ENCODE data around the gene PARN.

PARN gene

DNA sequence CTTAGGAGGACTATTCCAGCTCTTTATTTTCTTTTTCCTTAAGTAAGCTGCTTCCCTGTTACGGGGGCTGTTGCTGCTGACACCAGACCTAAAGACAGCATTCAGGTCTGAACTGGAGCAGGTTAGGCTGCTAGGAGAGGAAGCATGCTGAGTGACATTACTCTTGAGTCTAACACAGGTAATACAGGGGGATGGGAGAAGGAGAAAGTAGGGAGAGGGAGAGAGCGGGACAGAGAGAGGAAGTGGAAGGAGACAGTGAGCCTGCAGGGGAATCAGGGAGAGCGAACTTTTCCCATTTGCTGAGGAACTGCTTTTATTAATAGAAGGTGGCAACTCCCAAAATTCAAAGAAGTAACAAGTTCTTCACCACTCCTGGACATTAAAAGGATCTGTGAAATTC is 130.9 kb downstream of the PARN start:
- DNase-seq (ENCODE audit: low spot score), result no peak

DNA sequence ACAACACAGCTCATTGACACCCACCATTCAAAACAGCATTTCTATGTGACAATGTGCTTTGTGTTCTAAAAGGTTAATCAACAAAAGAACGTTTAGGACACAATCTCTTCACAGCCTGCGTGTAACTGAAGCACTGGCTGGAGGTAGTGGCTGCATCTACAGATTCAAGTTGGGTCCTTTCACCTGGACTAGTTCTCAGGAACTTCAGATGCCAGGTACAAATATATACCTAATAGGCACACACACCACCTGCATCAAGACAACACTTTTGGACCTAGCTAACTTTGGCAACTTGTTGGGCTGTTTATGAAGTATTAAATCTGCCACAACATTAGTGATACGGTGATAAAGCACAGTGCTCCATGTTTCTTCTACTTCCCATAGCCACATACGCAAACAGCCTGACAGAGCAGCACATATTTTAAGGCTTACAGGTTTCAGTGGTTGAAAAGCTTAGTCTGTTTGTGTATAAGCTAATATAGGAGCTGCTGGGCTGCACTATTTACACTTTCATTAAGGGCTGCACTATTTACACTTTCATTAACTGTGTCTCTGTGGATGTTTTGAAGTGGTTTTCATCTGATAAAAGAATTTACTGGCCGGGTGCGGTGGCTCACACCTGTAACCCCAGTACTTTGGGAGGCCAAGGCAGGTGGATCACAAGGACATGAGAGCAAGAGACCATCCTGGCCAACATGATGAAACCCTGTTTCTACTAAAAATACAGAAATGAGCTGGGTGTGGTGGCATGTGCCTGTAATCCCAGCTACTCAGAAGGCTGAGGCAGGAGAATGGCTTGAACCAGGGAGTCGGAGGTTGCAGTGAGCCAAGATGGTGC is 132.6 kb downstream of the PARN start:
- DNase-seq (ENCODE audit: low spot score), result no peak

- no peak for DNase-seq (ENCODE audit: low spot score)
Measured at GRCh38 chr16:14496786-14497185, 133.3 kb downstream of the PARN start.

GRCh38 chr16:14496047-14496770 is 133.9 kb downstream of the PARN start:
- no peak for DNase-seq (ENCODE audit: low spot score)

DNA sequence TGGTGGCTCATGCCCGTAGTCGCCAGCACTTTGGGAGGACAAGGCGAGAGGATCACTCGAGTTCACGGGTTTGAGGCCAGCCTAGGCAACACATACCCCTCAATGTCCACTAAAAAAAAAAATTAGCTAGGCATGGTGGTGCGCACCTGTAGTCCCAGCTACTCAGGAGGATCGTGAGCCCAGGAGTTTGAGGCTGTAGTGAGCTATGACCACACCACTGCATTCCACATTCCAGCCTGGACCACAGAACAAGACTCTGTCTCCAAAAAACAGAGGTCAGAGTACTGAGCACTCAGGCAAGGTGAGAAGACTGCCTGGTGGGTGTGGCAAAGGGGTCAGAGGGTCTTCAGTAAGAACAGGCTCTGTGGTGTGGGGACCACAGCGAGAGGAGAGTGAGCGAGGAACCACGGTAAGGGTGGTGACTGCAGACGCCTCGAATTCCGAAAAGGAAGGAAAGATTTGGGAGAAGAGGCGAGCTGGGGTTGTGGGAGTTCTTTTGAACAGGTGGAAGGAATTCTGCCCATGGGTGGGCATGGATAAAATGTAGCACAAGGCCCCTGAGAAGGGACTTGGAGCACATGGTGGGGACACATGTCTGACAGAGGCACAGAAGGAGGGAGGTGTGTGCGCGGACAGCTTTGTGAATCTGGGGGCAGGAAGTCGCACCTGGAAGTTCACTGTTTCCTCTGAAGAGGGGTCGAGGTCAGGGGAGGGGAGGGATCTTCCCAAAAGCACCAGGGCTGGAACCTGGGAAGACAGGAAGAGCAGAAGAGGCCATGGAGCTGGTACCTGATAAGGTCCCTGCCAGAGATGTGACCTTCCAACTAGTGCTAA is 134.6 kb downstream of the PARN start:
- no peak for DNase-seq (ENCODE audit: low spot score)

GRCh38 chr16:14494396-14494966 is 135.6 kb downstream of the PARN start:
- no peak for DNase-seq (ENCODE audit: low spot score)

DNA sequence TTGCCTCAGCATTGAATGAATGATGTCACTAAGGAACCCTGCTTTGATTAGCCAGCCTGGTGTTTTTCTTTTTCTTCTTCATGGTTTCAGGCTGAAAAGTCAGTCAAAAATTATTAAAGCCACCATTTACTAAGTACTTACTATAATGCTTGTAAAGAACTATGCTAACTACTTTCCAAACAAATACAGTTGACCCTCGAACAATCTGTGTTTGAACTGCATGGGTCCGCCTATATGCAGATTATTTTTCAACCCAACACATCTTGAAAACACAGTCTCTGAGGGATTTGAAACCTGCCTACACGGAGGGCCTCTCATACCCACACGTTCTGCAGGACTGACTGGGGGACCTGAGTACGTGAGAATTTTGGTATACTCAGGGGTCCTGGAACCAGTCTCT is 136.3 kb downstream of the PARN start:
- DNase-seq (ENCODE audit: low spot score), result no peak

DNA sequence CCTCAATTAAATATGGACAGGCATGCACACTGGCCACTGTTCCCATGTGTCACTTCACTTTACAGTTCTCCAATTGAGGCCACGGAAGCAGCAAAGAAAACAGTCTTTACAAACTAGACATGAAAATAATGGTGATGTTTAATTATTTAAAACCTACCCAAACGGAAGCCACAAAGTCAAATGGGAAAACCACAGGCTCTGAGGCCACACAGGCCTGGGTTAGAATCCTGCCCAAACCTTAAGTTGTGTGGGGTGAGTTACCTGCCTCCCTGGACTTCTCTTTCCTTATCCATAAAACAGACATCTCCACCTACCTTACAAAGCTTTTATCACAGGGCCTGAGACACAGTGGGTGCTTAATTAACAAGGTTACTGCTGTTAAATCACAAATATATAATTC is 137.4 kb downstream of the PARN start:
- no peak for DNase-seq (ENCODE audit: low spot score)

DNA sequence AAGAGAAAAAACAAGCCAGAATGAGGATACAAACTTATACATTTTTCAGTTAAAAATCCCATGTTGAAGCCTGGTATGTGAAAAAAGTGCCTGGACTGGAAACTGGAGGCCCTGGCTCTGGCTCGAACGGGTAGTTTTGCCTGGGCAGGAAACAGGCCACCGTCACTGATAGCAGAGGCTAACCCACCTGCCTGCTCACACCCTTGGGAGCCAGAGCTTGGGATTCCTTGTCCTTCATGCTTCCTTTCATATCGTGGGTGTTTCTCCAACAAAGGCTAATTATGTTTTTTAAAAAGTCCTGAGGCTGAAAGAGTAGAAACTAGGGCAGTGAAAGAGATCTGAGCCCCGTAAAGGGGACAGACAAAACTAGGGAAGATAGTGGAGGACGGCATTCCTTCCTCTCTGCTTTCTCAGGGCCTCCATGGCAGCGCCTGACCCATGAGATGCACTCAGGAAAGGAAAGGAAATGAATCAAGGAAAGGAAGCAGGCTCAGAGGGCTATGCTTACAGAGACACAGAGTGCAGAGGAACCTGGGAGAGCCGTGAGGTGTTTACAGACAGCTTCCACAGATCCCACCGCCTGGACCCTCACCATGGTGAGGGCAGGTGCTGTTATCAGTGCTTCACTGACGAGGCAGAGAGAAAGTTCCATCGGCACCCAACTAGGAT is 138.1 kb downstream of the PARN start:
- no peak for DNase-seq (ENCODE audit: low spot score)

DNA sequence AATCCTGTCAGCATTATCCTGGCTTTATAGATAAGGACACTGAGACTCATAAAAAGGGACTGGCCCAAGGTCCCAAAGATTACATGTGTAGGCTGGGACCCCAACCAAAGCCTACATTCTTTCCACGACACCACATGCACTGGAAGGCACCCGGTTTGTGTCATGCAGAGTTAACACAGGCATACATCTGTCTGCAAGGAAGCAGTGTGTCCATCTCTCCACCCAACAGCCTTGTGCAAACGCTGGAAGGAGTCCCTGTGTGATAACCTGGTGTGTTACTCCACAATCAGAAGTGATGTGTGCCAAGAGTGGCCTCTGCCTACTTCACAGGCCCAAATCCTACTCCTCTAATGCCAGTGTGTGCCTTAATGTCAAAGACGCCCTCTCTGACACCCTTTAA is 139.8 kb downstream of the PARN start:
- DNase-seq (ENCODE audit: low spot score), result no peak

- no peak for DNase-seq (ENCODE audit: low spot score)
Measured at GRCh38 chr16:14489460-14489859, 140.6 kb downstream of the PARN start.

DNA sequence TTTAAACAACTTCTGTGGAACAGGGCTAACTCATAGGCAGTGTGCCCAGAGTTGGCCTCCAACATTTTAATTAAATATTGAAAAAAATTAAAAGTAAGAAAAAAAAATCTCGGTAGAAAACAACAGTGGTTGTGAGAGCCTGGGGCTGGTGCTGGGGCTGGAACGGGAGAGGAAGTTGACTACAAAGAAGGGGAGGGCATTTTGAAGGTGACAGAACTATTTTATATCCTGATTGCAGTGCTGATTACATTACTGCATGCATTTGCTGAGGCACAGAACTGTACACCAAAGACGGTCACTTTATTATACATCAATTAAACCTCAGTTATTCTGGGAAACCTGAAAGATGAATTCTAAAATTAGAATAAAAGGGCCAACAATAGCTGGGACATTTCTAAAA is 142.5 kb downstream of the PARN start:
- DNase-seq (ENCODE audit: low spot score), result no peak

GRCh38 chr16:14486520-14487303 is 143.3 kb downstream of the PARN start:
- DNase-seq (ENCODE audit: low spot score), result peak; percentile 88

DNA sequence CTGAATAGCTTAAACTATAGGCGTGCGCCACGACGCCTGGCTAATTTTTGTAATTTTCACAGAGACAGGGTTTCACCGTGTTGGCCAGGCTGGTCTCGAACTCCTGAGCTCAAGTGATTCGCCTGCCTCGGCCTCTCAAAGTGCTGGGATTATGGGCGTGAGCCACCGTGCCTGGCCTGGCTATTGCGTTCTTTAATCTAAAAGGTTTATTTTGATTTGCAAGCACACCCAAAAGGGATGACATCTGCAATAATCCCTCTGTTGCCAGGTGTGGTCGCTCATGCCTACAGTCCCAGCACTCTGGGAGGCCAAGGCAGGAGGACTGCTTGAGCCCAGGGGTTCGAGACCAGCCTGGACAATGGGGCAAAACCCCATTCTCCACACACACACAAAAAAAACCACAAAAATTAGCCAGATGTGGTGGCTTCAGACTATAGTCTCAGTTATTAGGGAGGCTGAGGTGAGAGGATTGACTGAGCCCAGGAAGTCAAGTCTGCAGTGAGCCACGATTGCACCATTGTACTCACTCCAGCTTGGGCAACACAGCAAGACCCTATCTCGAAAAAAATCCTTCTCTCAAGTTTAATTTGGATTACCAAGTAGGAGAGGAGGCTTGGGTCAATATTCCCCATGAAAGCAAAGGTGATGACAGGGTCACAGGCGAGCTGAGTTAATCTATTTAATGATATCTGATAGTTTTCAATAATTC is 144.1 kb downstream of the PARN start:
- no peak for DNase-seq (ENCODE audit: low spot score)

- DNase-seq (ENCODE audit: low spot score), result no peak
Measured at GRCh38 chr16:14485121-14485551, 144.9 kb downstream of the PARN start.

DNA sequence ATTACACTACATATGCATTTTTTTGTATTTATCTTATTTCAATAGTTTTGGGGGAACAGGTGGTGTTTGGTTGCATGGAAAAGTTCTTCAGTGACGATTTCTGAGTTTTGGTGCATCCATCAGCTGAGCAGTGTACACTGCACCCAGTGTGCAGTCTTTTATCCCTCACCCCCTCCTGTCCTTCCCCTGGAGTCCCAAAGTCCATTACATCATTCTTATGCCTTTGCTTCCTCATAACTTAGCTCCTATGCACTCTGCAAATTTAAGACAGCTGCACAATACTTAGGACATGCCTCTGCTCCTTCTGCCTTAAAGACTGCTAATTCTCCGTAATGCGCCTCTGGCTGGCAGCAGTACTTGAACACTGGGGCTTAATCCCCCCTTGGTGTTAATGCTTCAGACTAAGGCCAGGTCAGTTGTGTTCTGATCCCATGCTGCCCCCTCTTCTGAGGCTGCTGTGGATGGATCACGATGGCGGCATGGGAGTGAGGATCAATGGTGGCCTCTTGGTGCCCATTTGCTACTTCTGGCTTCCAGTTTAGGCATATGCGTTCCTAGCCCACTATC is 146.2 kb downstream of the PARN start:
- DNase-seq (ENCODE audit: low spot score), result no peak

DNA sequence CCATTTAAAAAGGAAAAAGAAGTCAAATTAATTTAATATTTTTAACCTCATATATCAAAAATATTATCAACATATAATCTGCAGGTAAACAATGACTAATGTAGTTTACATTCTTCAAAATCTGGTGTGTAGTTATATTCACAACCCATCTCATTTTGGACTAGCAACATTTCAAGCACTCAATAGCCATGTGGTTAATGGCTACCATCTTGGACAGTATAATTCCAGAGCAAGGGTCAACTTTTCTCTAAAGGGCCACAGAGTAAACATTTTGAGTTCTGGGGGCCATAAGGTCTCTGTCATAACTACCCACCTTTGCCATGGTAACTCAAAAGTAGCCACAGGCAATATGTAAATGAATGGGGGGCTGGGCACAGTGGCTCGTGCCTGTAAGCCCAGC is 153.9 kb downstream of the PARN start:
- DNase-seq (ENCODE audit: low spot score), result no peak

- no peak for DNase-seq (ENCODE audit: low spot score)
Measured at GRCh38 chr16:14475370-14476139, 154.5 kb downstream of the PARN start.

- no peak for DNase-seq (ENCODE audit: low spot score)
Measured at GRCh38 chr16:14473488-14473887, 156.6 kb downstream of the PARN start.

Measured in globus pallidus (tissue), 1 donor.